Hindlimb muscle (tissue), 1 donor: ENCODE measurements around the gene PCK1. TPM values are rescaled to one million over a fixed set of nuclear protein-coding genes. Genes with fewer than 3 reads are reported as not detected.

Experiments
- DNase-seq: peaks from one replicate; pipeline ENCODE4 v3.0.0-alpha.2; 2013
- polyA plus RNA-seq: library from polyadenylated mRNA; unstranded; fragments of 120-200 nt; gene quantifications from one replicate; pipeline ENCODE4 v1.2.1, GENCODE V29; 2013; ENCODE audit not compliant: insufficient read length

PCK1 gene
- polyA plus RNA-seq, 1 donor: 3.2 TPM

GRCh38 chr20:57577679-57578475 is 17.0 kb downstream of the PCK1 start:
- no peak for DNase-seq

DNA sequence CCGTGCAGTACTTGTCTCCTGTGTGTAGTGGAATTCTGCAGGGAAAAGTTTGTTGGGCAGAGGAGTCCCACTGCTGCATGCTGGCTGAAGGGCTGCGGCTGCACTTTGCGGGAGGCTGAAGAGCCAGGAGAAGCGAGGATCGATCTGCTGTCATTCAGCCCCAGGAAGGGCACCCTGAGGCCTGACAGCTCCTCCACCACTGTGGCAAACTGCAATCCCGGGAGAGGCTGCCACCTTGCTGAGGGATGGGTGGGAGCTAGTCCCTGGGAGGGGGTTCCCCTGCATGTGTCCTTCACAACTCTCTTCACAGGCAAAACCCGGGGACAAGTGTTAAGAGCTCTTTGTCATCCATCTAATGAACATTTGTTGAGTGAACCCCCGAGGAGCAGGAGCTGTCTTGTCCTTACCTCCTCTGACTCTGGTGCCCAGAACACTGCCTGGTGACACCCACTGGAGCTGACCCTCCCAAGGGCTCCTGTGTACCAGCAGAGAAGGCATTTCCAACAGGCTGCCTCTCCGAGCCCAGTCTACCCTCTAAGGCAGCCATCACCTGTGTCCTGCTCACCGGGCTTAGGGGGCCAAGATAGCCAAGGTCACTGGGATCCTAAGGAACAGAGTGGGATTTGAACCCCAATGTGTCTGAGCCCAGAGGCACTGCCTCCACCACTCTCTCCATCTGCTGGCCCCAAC is 17.7 kb downstream of the PCK1 start:
- no peak for DNase-seq

GRCh38 chr20:57579331-57579897 is 18.5 kb downstream of the PCK1 start:
- DNase-seq: no peak

DNA sequence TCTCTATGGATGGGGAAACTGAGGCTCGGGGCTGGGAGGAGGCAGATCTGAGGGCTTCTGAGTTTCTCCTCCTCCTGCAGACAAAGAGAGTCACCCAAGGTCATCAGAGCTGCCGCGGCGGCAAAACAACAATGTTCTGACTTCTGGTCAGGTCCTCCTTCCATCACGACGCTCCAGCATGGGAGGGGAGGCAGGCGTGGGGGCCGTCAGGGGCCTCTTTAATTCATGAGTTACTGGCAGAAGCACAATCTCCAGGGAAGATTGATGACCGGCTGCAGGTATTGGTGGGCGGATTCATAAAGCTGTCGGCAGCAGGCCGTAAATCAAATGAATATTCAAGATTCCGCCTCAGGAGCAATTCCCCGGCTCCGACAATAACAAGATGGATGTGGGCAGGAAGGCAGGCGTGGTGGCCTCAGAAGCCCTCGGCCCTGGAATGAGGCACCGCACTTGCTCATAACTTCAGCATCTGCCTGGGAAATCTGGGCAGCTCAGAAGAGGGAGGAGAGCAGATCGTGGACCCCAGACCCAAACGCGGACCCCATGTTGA is 19.1 kb downstream of the PCK1 start:
- no peak for DNase-seq

GRCh38 chr20:57580478-57581201 is 19.7 kb downstream of the PCK1 start:
- no peak for DNase-seq

DNA sequence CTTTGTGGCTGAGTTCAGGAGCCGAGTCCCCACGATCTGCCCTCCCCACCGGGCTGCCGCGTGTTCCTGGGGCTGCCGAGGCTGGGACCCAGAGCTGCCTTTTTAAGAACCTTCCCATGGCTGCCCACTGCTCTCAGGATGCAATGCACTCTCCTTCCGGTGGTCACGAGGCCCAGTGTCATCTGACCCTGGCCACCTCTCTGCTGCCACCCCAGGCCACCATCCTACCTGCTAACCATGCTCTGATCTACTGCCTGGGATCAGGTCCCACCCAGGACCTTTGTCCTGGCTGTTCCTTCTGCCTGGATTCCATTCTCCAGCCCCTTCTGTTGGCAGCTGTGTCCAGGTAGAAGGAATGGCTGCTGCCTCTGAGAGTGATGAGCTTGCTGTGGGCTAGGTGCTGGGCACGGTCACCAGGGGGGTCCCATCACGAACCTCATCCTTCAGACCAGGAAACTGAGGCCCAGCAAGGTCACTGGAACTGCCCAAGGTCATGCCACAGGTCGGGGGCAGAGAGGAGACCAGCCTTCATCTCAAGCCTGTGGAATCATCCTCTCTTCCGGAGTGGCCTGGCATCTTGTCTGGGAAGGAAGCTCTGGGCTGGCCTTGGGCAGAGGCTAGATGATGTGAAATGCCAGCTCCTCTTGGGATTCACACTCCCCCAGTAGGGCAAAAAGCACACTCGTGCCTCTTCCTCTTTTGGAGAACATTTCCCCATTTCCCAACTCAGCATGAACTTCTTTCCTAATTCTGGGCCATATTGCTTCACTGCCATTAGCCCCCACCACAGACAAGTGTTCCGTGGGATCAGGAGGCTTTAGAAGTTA is 20.5 kb downstream of the PCK1 start:
- DNase-seq: no peak

- no peak for DNase-seq
These were observed 21.1 kb downstream of the PCK1 start for GRCh38 chr20:57582029-57582378.

DNA sequence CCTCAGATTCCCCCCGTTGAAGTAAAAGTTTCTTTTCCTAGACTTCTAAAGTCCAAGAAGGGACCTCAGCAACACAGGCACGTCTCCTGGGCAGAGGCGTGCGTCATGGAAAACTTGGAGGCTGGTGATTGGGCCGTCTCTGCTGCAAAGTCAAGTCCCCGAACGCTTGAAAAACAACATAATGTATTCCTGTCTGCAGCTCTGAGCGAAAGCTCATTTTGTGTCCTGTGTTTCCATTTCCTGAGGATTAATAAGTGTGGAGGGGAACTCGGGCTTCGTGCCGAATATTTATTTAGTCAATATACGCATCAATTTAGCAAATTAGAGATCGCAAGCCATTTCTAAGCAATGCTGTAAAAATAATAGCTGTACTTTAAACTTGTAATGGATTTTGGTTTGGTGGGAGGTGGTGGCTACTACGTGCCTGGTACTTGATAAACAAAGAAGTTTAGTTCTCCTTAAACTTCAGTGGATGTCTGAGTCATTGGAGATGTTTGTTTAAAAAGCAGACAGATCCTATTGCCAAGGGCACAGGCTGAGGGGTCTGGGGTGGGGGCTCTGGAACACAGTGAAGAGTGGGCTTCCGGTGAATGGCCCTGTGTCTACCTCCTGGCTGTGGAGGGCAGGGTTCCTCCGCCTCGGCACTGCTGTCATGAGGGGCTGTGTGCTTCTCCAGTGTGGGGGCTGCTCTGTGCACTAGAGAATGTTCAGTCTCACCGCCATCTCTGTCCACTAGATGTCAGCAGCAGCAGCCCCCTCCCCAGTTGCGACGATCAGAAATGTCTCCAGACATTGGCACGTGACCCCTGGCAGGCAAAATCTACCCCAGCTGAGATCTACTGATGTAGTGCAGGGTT is 21.8 kb downstream of the PCK1 start:
- DNase-seq: peak; percentile 81

DNA sequence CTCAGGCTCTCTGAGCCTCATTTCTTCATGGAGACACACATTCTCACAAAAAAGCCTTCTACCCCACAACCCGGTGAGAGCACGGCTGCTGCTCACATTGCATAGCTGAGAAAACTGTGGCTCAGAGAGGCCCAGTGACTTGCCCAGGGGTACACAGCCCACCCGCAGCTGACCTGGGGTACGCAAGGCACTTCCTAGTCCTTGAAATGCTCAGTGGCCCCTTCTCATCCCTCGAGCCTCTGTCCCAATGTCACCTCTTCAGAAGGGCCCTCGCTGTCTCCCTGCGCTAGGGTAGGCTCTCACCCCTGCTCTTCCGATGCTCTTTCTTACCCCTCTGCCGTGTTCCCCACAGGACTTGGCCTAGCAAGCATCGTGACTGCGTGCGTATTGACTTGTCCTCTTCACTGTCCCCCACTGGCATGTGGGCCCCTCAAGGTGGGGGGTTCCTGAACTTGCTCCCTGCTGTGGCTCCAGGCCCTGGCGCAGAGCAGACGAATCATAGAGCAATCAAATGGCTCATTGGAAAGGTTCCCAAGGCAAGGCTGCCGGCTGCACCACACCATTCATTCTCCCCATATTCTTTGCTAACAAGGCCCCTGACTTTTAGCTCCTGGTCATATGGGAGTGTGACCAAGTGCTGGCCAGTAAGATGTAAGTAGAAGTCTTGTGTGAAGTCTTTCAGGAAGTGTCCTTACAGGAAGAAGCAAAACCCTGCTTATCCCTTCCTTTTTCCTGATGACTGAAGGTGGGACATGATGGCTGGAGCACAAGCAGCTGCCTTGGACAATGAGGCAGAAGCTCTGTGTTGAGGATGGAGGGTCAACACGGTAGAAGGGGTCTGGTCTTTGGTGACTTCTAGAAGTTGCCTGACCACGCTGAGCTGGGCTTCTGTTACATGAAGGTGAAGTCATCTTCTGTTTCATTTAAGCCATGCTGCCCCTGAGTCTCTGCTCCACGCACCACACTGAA is 22.7 kb downstream of the PCK1 start:
- no peak for DNase-seq

- no peak for DNase-seq
These were observed 24.0 kb downstream of the PCK1 start for GRCh38 chr20:57584768-57585461.

- no peak for DNase-seq
These were observed 24.7 kb downstream of the PCK1 start for GRCh38 chr20:57585466-57586213.

GRCh38 chr20:57586370-57586793 is 25.5 kb downstream of the PCK1 start:
- no peak for DNase-seq

GRCh38 chr20:57586943-57587277 is 26.0 kb downstream of the PCK1 start:
- no peak for DNase-seq

- no peak for DNase-seq
These were observed 26.5 kb downstream of the PCK1 start for GRCh38 chr20:57587278-57587988.

- DNase-seq: no peak
These were observed 27.1 kb downstream of the PCK1 start for GRCh38 chr20:57587989-57588377.

GRCh38 chr20:57588596-57588995 is 27.7 kb downstream of the PCK1 start:
- DNase-seq: no peak

DNA sequence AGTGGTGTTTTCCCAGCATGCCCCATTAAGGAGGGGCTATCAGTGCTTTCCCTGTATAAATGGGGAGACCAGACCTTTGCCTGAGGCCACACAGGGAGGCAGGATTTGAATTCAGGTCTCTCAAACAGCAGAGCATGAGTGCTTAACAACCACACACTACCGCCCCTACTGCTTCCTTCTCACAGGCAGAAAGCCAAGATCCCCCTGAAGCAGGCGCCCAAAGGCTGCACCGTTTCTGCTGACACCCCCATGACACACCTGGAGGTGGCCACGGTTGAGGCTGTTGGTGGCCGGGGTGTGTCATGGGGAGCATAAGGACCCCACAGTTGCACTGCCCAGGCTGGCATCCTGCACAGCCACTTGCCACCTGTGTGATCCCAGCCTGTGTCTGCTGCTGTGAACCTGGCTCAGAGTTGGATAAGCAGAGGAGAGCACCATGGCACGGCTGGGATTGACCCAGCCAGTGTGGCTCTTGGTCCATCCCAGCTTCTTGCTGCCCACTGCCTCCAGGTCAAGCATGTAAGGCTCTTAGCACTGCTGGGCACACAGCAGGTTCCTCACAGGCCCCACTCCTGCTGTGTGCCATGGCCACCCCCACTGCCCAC is 28.3 kb downstream of the PCK1 start:
- DNase-seq: no peak
